ENCODE results near the gene SUPT3H. TPM values are rescaled to one million over a fixed set of nuclear protein-coding genes. Genes with fewer than 3 reads are reported as not detected.
"Not testable (repeated sequence)": the region's sequence is repeated elsewhere in the genome, so short reads cannot be mapped to it uniquely, and the experiment has no call there.

The SUPT3H gene
- total RNA-seq, 1 donor from 2014 or later = 2.9 TPM

- ATAC-seq = no peak
Measured at GRCh38 chr6:45045253-45045601, 332.5 kb downstream of the SUPT3H start.

GRCh38 chr6:45044510-45045252 is 333.1 kb downstream of the SUPT3H start:
- no peak for ATAC-seq

GRCh38 chr6:45044086-45044485 is 333.6 kb downstream of the SUPT3H start:
- ATAC-seq = no peak

GRCh38 chr6:45042673-45043072 is 335.1 kb downstream of the SUPT3H start:
- ATAC-seq = not testable (repeated sequence)

GRCh38 chr6:45038226-45038625 is 339.5 kb downstream of the SUPT3H start:
- no peak for ATAC-seq

GRCh38 chr6:45036103-45036502 is 341.6 kb downstream of the SUPT3H start:
- no peak for ATAC-seq

GRCh38 chr6:45032426-45032825 is 345.3 kb downstream of the SUPT3H start:
- ATAC-seq = no peak

- ATAC-seq = no peak
Measured at GRCh38 chr6:45031601-45032000, 346.1 kb downstream of the SUPT3H start.

- ATAC-seq = no peak
Measured at GRCh38 chr6:45027126-45027525, 350.6 kb downstream of the SUPT3H start.

GRCh38 chr6:45026003-45026516 is 351.7 kb downstream of the SUPT3H start:
- no peak for ATAC-seq

GRCh38 chr6:45024610-45025009 is 353.1 kb downstream of the SUPT3H start:
- ATAC-seq = no peak

GRCh38 chr6:45021676-45022075 is 356.1 kb downstream of the SUPT3H start:
- no peak for ATAC-seq

GRCh38 chr6:45012687-45013086 is 365.0 kb downstream of the SUPT3H start:
- ATAC-seq = no peak

- no peak for ATAC-seq
Measured at GRCh38 chr6:45009576-45009975, 368.2 kb downstream of the SUPT3H start.

- no peak for ATAC-seq
Measured at GRCh38 chr6:45006893-45007292, 370.8 kb downstream of the SUPT3H start.

GRCh38 chr6:45003961-45004360 is 373.8 kb downstream of the SUPT3H start:
- no peak for ATAC-seq

- ATAC-seq = no peak
Measured at GRCh38 chr6:45003387-45003786, 374.3 kb downstream of the SUPT3H start.

GRCh38 chr6:45002390-45003105 is 375.2 kb downstream of the SUPT3H start:
- ATAC-seq = no peak

- ATAC-seq = no peak
Measured at GRCh38 chr6:45001663-45002062, 376.1 kb downstream of the SUPT3H start.

- no peak for ATAC-seq
Measured at GRCh38 chr6:45000833-45001232, 376.9 kb downstream of the SUPT3H start.

GRCh38 chr6:44999066-44999465 is 378.7 kb downstream of the SUPT3H start:
- ATAC-seq = no peak

- ATAC-seq = no peak
Measured at GRCh38 chr6:44995486-44996132, 382.1 kb downstream of the SUPT3H start.

- ATAC-seq = no peak
Measured at GRCh38 chr6:44989391-44989790, 388.3 kb downstream of the SUPT3H start.

GRCh38 chr6:44985006-44985405 is 392.7 kb downstream of the SUPT3H start:
- ATAC-seq = no peak
